ENCODE measurements around the gene SLC39A11.

The SLC39A11 gene

GRCh38 chr17:72691017-72691416 is 401.5 kb downstream of the SLC39A11 start:
- DNase-seq (ENCODE audit: low read depth in 3 of 3), result no peak

- no peak for DNase-seq (ENCODE audit: low read depth in 3 of 3)
These were observed 404.6 kb downstream of the SLC39A11 start for GRCh38 chr17:72687886-72688285.

GRCh38 chr17:72684405-72685020 is 408.0 kb downstream of the SLC39A11 start:
- DNase-seq (ENCODE audit: low read depth in 3 of 3), result no peak

GRCh38 chr17:72683506-72684404 is 408.7 kb downstream of the SLC39A11 start:
- no peak for DNase-seq (ENCODE audit: low read depth in 3 of 3)

GRCh38 chr17:72682605-72683004 is 409.9 kb downstream of the SLC39A11 start:
- no peak for DNase-seq (ENCODE audit: low read depth in 3 of 3)

- DNase-seq (ENCODE audit: low read depth in 3 of 3), result no peak
These were observed 410.6 kb downstream of the SLC39A11 start for GRCh38 chr17:72681844-72682243.

- no peak for DNase-seq (ENCODE audit: low read depth in 3 of 3)
These were observed 414.6 kb downstream of the SLC39A11 start for GRCh38 chr17:72677714-72678390.

GRCh38 chr17:72677108-72677507 is 415.4 kb downstream of the SLC39A11 start:
- no peak for DNase-seq (ENCODE audit: low read depth in 3 of 3)

GRCh38 chr17:72672729-72673128 is 419.8 kb downstream of the SLC39A11 start:
- no peak for DNase-seq (ENCODE audit: low read depth in 3 of 3)

- DNase-seq (ENCODE audit: low read depth in 3 of 3), result no peak
These were observed 421.5 kb downstream of the SLC39A11 start for GRCh38 chr17:72671016-72671415.

- no peak for DNase-seq (ENCODE audit: low read depth in 3 of 3)
These were observed 425.1 kb downstream of the SLC39A11 start for GRCh38 chr17:72667096-72668063.

- DNase-seq (ENCODE audit: low read depth in 3 of 3), result no peak
These were observed 426.3 kb downstream of the SLC39A11 start for GRCh38 chr17:72665852-72666851.

GRCh38 chr17:72662827-72663190 is 429.7 kb downstream of the SLC39A11 start:
- DNase-seq (ENCODE audit: low read depth in 3 of 3), result no peak

GRCh38 chr17:72661945-72662826 is 430.3 kb downstream of the SLC39A11 start:
- DNase-seq (ENCODE audit: low read depth in 3 of 3), result no peak

- no peak for DNase-seq (ENCODE audit: low read depth in 3 of 3)
These were observed 431.2 kb downstream of the SLC39A11 start for GRCh38 chr17:72661116-72661944.

- DNase-seq (ENCODE audit: low read depth in 3 of 3), result no peak
These were observed 432.0 kb downstream of the SLC39A11 start for GRCh38 chr17:72660274-72661115.

- no peak for DNase-seq (ENCODE audit: low read depth in 3 of 3)
These were observed 432.7 kb downstream of the SLC39A11 start for GRCh38 chr17:72659811-72660210.

All from stimulated activated CD4-positive, alpha-beta T cell treated with anti-CD3 and anti-CD28 coated beads, TNF-alpha, amount 100 ng/mL, for 48 hours (primary cell).